ENCODE data around the gene ADAMTS8. TPM values are rescaled to one million over a fixed set of nuclear protein-coding genes. Genes with fewer than 3 reads are reported as not detected.

ADAMTS8 gene
- polyA plus RNA-seq, 1 donor (not counting 4 experiments of a cell fraction or from before 2014, with no cell fraction given) = not detected

DNA sequence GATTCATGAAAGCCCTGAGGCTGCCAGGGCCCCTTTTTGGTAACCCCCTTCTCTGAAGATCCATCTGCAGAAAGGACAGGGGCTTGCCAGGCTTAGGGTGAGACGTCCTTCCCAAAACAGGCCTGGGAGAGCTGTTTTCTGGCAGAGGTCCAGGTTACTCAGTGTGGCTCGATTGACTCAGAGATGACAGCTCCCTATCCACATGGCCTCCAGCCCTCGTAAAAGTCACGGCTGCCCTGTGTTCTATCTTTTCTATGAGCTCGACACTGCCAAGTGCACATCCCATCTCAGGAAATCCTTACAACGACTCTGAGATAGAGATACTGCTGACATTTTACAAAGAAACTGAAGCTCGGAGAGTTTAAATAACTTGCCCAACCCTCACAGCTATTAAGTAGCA is 20.4 kb downstream of the ADAMTS8 start:
- H3K27ac ChIP-seq (ENCODE audit: control insufficient read depth, insufficient read depth, low read length) = no peak overlapping the region
- dilution Hi-C loops (cut with MboI; ENCODE audit: extremely low pct_ligation_motif_present, low sequenced_read_pairs) = no loop called here
- FAIRE-seq = peak; percentile 95

DNA sequence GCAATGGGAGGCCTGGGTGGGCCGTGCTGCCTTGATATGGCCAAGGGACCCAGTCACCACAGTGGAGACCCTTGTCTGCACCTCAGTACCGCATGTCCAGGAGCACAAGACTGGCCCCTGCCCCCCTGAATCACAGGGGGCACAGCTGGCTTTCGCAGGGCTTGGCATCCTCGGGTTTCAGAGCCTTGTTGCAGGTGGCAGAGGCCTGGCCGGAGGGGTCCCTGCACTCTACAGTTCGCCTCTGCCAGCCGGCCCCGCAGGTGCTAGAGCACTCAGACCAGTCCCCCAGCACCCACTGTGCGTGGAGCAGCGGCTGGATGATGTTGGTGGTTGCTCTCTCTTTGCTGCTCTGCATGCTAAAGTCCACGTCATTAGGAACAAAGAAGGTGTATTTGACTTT is 23.0 kb downstream of the ADAMTS8 start:
- H4K20me1 ChIP-seq (ENCODE audit: control insufficient read depth, extremely low read depth, insufficient read depth, low read length) = no peaks in the 10 kb centered on the region
- no peaks in the 10 kb centered on the region for H3K36me3 ChIP-seq (ENCODE audit: control insufficient read depth in 2 of 2, extremely low read depth in 1 of 2, insufficient read depth in 2 of 2, low read length in 2 of 2)
- peaks cover 6% of the 10 kb centered on the region for H3K27me3 ChIP-seq (ENCODE audit: control insufficient read depth, extremely low read depth, insufficient read depth, low read length)
- H3K4me1 ChIP-seq (ENCODE audit: control insufficient read depth, extremely low read depth, insufficient read depth, low read length) = peaks cover 33% of the 10 kb centered on the region
- H3K4me2 ChIP-seq (ENCODE audit: control insufficient read depth, extremely low read depth, insufficient read depth, low read depth, low read length) = no peak overlapping the region
- H3K9me3 ChIP-seq (ENCODE audit: control insufficient read depth, low read depth, low read length) = no peaks in the 10 kb centered on the region
- H3K9ac ChIP-seq (ENCODE audit: control insufficient read depth, extremely low read depth, insufficient read depth, low read length) = no peak overlapping the region
- H3K9me1 ChIP-seq (ENCODE audit: control insufficient read depth, extremely low read depth, insufficient read depth, low read length) = no peaks in the 10 kb centered on the region
- no peak overlapping the region for H3K27ac ChIP-seq (ENCODE audit: control insufficient read depth, insufficient read depth, low read length)
- DNase-seq (ENCODE audit: low read depth, low spot score) (no peak), FAIRE-seq (no peak)
- TF ChIP-seq EZH2 (IDR thresholded peaks at IDR 0.05; ENCODE audit: low read length) = no peak
- TF ChIP-seq, protein P1, sequence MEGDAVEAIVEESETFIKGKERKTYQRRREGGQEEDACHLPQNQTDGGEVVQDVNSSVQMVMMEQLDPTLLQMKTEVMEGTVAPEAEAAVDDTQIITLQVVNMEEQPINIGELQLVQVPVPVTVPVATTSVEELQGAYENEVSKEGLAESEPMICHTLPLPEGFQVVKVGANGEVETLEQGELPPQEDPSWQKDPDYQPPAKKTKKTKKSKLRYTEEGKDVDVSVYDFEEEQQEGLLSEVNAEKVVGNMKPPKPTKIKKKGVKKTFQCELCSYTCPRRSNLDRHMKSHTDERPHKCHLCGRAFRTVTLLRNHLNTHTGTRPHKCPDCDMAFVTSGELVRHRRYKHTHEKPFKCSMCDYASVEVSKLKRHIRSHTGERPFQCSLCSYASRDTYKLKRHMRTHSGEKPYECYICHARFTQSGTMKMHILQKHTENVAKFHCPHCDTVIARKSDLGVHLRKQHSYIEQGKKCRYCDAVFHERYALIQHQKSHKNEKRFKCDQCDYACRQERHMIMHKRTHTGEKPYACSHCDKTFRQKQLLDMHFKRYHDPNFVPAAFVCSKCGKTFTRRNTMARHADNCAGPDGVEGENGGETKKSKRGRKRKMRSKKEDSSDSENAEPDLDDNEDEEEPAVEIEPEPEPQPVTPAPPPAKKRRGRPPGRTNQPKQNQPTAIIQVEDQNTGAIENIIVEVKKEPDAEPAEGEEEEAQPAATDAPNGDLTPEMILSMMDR (optimal IDR thresholded peaks at IDR 0.05 in 1 of 3, IDR thresholded peaks at IDR 0.05 in 1 of 3, conservative IDR thresholded peaks at IDR 0.05 in 1 of 3; ENCODE audit: extremely low read depth in 1 of 3, insufficient read depth in 2 of 3, low read length in 3 of 3) = no peak
- dilution Hi-C loops (cut with MboI; ENCODE audit: extremely low pct_ligation_motif_present, low sequenced_read_pairs) = no loop called here
- H3K79me2 ChIP-seq (ENCODE audit: control insufficient read depth, insufficient read depth, low read length) = no peaks in the 10 kb centered on the region
- H2AFZ ChIP-seq (ENCODE audit: control insufficient read depth, low read length) = no peak overlapping the region
- H3K4me3 ChIP-seq (ENCODE audit: control insufficient read depth in 2 of 3, extremely low read depth in 1 of 3, insufficient read depth in 2 of 3, low read depth in 1 of 3, low read length in 3 of 3) = no peak overlapping the region

More for the DNA sequence above, 20.4 kb downstream of the ADAMTS8 start:
- Histone ChIP-seq H3K4me2 (ENCODE audit: control insufficient read depth, extremely low read depth, insufficient read depth, low read depth, low read length) (no peak overlapping the region), H4K20me1 (ENCODE audit: control insufficient read depth, extremely low read depth, insufficient read depth, low read length) (no peaks in the 10 kb centered on the region), H3K4me3 (ENCODE audit: control insufficient read depth in 2 of 3, extremely low read depth in 1 of 3, insufficient read depth in 2 of 3, low read depth in 1 of 3, low read length in 3 of 3) (no peak overlapping the region), H3K36me3 (ENCODE audit: control insufficient read depth in 2 of 2, extremely low read depth in 1 of 2, insufficient read depth in 2 of 2, low read length in 2 of 2) (no peaks in the 10 kb centered on the region), H3K79me2 (ENCODE audit: control insufficient read depth, insufficient read depth, low read length) (no peaks in the 10 kb centered on the region), H3K27me3 (ENCODE audit: control insufficient read depth, extremely low read depth, insufficient read depth, low read length) (peaks cover 3% of the 10 kb centered on the region), H3K9ac (ENCODE audit: control insufficient read depth, extremely low read depth, insufficient read depth, low read length) (no peak overlapping the region), H2AFZ (ENCODE audit: control insufficient read depth, low read length) (no peak overlapping the region), H3K4me1 (ENCODE audit: control insufficient read depth, extremely low read depth, insufficient read depth, low read length) (peaks cover 29% of the 10 kb centered on the region), H3K9me3 (ENCODE audit: control insufficient read depth, low read depth, low read length) (no peaks in the 10 kb centered on the region), H3K9me1 (ENCODE audit: control insufficient read depth, extremely low read depth, insufficient read depth, low read length) (no peaks in the 10 kb centered on the region)
- no peak for TF ChIP-seq EZH2 (IDR thresholded peaks at IDR 0.05; ENCODE audit: low read length)
- TF ChIP-seq, protein P1 (optimal IDR thresholded peaks at IDR 0.05 in 1 of 3, IDR thresholded peaks at IDR 0.05 in 1 of 3, conservative IDR thresholded peaks at IDR 0.05 in 1 of 3; ENCODE audit: extremely low read depth in 1 of 3, insufficient read depth in 2 of 3, low read length in 3 of 3) = no peak
- peak; percentile 68 for DNase-seq (ENCODE audit: low read depth, low spot score)
